Retinal pigment epithelial cell (primary cell): ENCODE data around the gene DNAJC16.

Experiments used
- DNase-seq: peaks from one replicate; pipeline ENCODE4 v3.0.0-alpha.2; 2010; ENCODE audit warnings: low read depth
- H3K4me3 ChIP-seq: 2 replicates; pipeline ENCODE4 v1.5.1; 2011; ENCODE audit warnings: mild to moderate bottlenecking, low read length, control low read depth, moderate library complexity
- CTCF ChIP-seq: conservative IDR thresholded peaks from 2 replicates; pipeline ENCODE4 v1.5.1; 2011; ENCODE audit warnings: low read depth, low read length, control low read depth, inconsistent platforms

DNAJC16 gene

GRCh38 chr1:15575549-15576150, 49.0 kb downstream of the DNAJC16 start:
- no peak for TF ChIP-seq CTCF
- no peak for DNase-seq
- H3K4me3 ChIP-seq = no peak overlapping the region

GRCh38 chr1:15577691-15578090, 51.0 kb downstream of the DNAJC16 start:
- TF ChIP-seq CTCF = no peak
- H3K4me3 ChIP-seq = no peak overlapping the region
- no peak for DNase-seq

- DNase-seq = no peak
- TF ChIP-seq CTCF = no peak
- no peak overlapping the region for H3K4me3 ChIP-seq
Observed at GRCh38 chr1:15578921-15579682, 52.5 kb downstream of the DNAJC16 start.

GRCh38 chr1:15579683-15580047, 53.0 kb downstream of the DNAJC16 start:
- no peak for DNase-seq
- no peak for TF ChIP-seq CTCF
- no peak overlapping the region for H3K4me3 ChIP-seq

- TF ChIP-seq CTCF = no peak
- no peak for DNase-seq
- no peak overlapping the region for H3K4me3 ChIP-seq
Observed at GRCh38 chr1:15583016-15583706, 56.5 kb downstream of the DNAJC16 start.

GRCh38 chr1:15584489-15585363, 58.1 kb downstream of the DNAJC16 start, which contains the start of gene AGMAT:
AGMAT (minus strand) TSS chr1:15585051; CDS start chr1:15584967, 84 bp downstream.
- DNase-seq = no peak
- peak; percentile 52 for TF ChIP-seq CTCF
- peak within 1 kb of the TSS; percentile 48 for H3K4me3 ChIP-seq
